Measurements from ENCODE around the gene FAM76B.
A peak's percentile ranks its signal among the peaks of the same experiment; 100 is the strongest.

The FAM76B gene

DNA sequence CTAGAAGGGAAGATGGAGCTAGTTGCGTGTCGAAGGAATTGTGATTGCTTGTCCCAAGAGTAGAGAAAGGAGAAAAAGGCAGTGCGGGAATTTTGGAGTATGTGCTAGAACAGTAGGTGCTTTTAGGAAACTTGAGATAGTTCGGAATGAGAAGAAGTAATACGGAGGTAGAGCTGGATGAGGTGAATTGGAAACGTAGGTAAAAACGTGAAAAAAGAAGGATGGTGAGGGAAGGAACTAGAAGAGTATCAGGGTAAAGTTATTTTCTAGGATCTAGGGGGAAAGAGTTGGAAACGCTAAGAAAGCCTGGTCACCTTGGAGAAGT, 2.1 kb upstream of the FAM76B start:
- DNase-seq, result no peak

DNA sequence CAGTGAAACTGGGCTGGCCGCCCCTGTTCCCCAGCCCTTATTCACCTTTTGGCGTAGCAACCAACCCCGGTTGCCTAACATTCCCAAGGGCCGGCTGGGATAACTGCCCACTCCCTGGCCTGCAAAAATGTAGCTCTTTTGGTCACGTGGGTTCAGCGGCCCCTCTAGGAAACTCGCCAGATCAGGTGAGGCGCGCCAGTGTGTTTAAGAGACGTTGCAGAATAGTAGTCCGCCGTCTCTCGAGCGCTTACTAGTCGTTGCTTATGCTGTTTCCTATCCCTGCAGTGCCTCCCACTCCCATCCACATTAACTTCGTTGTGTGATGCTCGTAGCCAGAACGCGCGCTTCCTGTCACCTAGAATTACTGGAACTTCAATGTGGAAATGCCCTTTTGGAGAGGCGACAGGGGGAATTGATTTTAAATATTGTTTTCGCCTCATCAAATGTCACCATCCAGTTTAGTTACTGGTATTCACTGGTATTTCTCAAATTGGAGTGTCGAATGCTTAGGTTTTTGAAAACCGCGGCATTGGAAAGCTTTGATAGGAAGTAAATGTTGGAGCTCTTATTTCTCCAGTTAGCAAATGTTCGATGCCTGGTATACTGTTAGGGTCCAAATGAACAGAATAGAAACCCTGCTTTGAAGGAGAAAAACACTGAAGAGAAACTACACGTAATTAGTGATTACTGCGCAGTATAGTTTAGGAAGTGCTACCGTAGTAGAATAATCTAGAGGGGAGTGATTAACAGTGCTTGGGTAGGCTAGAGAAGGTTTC, 1.5 kb upstream of the FAM76B start:
- peak; percentile 66 for DNase-seq

DNA sequence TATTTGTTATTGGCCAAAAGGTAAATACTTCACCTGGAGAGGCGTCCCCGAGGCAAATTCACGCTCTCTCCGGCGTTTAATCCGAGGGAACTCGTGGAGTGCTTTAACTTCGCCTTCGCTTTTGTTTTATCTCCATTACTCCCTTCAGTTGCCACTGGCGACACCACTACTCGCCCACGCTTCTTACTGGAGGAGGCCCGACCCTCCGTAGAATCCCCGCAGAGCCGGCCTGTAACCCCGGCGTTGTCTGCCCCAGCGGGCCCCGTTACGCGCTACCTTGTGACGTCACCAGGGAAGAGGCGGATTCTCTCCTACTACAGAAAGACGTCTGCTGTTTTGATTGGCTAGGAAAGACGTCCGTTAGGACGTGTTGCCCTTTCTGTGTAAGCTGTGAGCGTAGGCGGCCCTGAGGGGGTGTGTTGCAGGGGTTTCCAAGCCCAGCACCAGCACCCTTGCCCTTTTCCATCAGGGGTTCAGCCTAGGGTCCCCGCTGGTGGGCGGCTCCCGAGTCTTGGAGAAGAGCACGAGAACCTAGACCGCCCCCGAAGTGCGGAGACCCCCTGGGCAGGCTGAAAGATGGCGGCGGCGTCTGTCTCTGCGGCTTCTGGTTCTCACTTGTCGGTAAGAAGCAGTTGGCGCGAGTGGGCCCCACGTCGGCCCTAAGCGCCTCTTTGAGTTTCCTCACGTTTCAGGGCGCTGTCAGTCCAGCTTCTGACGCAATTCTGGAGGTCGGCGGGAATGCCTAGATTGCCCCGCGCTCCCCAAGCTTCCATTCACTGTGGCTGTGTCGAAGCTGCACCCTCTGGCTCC, 746 bp upstream of the FAM76B start, which contains the start of gene CEP57:
Gene CEP57, plus strand, starts transcription at position 376 of the 810 bp plus-strand sequence. Its CDS starts 201 bp downstream, at position 577.
- peak; percentile 96 for DNase-seq

DNA sequence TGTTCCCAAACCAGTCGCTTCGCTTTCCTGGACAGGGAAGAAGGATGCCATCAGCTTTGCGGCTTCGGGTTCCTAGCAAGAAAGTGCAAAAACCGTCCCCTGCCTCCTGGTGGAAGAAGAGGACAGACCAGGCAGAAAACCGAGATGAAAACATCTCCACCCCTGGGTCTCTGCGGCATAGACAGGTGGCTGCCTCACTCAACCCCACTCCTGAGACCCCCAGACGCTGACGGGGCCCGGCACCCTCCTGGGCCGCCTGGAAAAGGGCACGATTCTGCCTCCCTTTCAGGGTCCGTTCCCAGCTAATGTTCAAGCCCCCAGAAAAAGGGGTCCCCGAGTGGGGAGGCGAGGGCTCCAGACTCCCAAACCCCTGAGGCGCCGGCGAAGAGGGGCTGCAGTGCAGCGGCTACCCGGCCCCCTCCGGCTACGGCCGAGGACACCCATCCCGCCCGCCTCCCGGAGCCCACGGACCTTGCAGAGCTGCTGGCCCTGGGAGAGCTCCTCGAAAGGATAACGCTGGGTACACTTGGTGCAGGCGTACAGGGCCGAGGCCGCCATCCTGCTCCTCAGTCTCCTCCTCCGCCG, 569 bp downstream of the FAM76B start:
- DNase-seq, result peak; percentile 25

DNA sequence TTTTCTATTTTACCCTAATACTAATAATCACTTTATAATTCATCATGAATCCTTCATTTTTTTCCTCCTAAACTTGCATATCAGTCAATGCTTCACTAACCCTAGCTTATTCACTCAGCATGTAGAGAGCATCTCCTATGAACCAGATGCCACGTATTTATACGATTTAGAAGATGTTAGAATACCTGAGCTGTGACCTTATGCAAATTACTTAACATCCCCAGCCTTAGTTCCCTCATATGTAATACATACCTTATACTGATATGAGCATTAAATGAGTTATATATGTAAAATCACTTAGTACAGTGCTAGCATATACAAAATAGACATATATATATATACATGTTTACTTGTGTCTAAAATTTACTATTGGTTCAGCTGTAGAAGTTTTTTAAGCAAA, 9.0 kb downstream of the FAM76B start:
- DNase-seq, result no peak

DNA sequence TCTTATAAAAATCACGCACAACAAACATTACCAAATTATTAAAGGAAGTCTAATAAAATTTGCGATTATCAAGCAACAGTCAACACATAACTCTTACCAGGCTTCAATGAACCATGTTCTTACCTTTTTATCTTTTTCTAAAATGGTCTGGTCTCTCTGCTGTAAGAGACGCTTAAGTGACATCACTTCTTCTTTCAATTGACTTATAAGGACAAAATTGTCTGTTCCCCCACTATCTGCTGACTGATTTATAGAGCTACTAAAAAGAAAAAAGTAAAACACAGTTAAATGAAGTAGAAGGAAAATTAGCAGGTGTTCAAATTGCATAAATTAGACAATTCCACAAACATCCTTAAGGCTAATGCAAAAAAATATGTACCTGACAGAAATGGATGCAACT, 10.9 kb downstream of the FAM76B start:
- DNase-seq, result no peak

DNA sequence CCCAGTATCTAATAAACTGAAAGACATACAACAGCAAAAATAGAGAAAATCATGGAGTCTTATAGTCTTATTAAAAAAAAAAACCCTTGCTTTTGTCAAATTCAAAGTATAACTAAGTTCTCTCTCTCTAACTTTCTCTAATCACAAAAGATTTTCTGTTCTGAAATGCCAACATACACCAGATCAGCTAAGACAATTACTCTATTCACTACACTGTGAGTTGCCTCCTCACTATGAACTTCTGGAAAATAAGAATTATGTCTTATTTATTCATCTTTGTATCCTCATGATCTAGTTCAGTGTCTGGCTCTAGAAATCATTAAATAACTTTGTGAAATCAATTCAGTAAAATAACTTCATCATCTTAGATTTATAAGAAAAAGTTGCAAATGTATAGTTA, 12.7 kb downstream of the FAM76B start:
- no peak for DNase-seq

DNA sequence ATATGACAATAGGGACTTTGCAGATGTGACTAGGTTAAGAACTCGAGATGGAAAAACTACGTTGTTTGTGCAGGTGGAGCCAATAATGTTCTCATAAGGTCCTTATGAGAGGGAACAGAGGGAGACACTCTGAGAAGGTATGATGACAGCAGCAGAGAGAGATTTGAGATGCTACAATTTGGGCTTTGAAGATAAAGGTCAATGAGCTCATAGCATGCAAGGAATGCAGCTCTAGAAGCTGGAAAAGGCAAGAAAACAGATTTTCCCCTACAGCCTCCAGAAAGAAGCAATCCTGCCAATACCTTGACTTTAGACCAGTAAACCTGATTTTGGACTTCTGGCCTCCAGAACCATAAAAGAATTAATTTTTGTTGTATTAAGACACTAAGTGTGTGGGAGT, 21.1 kb downstream of the FAM76B start:
- no peak for DNase-seq

DNA sequence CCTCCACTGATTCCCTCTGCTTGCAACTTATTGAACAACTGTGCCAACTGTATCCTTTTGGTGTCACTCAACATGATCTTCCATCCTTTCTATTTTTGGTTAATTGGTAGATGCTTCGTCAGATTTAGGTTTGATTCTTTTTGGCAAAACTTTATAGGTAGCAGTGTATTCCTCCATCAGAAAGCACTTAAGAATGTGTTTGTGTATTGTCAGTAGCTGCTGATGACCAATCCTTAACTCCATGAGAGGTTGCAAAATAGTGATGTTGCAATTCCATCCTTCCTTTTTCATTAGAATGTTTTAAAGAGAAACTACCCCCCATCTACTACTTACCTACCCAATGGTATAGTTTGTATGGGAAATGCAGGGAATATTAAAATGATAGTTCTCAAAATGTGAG, 22.1 kb downstream of the FAM76B start:
- DNase-seq, result no peak

DNA sequence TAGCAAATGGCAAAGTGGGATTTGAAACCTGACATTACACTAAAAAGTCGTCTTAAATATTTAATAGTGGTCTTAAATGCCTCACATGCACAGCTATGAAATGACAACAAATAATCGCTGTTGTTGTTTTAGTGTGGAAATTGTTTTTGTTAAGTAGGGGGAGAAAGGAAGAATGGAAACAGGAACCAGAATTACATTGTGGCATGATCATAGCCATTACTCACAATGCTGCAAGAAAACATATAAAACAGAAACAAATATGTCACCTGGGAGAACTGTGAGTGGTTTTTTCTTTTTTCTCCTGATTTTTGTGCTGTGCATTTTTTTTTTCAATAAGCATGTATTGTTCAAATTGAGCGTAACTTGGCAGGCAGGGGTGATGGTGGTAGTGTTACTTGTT, 22.9 kb downstream of the FAM76B start:
- DNase-seq, result no peak

DNA sequence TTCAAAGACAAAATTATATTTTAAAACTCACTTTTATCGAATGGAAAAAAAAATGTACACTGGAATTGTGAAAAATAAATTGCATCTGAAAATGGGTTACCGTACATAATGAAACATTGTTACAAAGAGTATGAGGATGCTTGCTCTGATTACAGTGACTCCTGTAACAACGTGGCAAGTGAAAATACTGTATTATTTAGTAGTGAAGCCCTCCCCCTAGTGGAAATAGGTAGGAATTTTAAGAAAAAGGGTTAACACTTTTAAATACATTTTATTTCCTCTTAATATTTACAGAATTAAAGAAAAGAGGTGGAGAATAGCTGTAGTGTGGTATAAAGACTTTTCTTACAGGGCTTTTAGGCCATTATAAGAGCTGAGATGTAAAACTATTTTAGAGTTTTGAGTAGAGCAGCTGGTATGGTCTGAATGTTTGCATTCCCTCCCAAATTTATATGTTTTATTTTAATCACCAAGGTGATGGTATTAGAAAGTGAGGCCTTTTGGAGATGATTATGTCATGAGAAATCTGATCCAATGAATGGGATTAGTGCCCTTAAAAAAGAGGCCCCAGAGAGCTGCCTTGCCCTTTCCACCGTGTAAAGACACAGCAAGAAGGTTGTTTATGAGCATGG, 25.2 kb downstream of the FAM76B start:
- DNase-seq, result no peak

DNA sequence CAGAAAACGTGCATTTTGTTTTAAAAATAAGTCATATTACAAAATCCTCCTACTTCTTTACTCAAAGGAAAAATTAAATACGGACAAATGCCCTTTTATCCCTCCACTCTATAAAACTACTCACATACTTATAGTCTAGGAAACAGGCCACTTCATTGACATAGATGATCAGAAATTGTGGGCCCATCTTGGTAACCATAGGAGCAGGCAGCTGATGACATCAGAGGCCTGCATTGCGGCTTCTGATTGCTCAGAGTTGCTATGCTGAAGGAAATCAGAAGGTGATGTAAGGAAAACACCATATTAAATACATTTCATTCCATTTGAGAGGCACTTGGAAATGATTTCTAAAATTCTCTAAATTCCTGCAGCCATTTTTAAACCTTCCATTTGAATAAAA, 27.0 kb downstream of the FAM76B start:
- no peak for DNase-seq

DNA sequence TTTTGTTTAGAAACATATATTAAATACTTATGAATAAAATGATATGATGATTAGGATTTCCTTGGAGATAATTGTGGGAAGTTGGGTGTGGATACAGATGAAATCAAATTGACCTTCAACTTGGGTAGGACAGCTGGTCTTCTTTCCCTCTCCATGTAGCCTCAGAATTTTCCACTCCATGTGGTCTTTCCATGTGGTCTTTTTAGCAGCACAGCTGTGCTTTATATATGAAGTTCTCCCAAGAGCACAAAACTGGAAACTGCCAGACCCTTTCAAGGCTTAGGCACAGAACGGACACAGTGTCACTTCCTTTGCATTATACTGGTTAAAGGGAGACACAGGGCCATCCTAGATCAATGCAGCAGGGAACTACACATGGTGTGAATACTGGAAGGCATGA, 28.6 kb downstream of the FAM76B start:
- no peak for DNase-seq

DNA sequence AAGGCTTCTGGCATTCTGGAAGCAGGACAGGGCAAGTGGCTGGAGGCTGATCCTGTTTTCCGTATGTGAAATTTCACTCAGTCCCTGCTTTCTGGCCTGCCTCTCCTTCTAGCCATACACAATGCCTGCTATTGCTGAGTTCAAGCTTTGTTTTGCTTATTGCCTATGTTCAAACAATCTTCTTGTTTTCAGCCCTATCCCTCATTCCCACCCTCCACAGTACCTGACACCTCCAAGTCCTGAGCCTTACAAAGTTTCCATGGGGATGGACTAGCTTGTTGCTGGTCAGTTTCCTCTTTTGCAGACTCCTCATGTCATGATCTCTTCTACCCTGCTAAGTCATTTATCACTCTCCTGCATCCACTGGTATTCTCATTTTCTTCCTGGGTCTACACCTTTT, 38.1 kb downstream of the FAM76B start:
- no peak for DNase-seq

DNA sequence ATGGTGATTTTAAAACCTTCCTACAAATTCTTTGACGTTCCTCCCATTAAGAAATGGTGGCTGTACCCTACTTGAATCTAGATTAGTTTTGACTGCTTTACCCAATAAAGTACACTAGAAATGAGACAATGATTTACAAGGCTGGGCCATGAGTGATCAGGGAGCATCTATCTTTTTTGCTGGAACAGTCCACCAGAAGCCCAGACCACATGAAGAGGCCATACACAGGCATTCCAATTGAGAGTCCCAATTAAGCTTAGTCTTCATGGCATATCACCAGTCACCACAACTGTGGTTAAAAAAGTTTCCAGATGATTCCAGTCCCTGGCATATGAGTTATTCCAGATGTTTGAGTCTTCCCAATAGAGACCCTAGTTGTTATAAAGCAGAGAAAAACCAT, 39.5 kb downstream of the FAM76B start:
- no peak for DNase-seq

DNA sequence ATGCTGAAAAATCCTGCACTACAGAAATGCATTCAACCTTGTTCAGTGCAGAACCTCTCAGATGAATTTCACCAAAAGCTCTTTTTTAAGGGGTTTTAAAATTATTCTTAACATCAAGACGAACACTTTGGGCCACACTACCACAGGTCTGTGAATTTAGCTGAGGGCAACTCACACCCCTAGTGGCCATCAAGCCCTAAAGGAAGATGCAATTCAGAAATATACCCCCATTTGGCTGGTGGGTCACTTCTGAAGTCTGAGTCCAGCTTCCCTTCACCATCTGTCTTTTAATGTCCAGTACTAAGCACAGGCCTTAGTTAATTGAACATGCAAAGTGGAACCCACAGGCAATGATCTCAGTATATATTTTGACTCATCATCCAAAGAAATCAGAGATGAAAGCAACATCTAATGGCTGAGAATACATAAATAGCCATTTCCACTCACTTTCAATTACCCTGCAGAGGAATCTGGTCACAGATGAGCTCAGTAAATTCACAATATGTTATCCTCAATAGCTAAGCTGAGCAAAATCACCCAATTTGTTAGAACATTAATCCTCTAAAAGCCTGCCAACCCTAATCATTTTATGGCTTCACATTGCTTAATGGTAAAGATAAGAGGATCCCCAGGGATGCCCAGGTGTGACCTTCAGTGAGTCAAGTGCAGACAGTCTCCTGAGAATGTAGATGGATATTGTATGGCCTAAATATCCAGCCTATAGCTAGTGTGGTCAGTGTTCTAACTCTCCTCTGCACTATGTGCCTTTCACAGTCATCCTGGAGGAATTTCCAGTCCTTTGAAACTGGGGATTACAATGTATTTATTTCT, 50.3 kb downstream of the FAM76B start:
- DNase-seq, result no peak

DNA sequence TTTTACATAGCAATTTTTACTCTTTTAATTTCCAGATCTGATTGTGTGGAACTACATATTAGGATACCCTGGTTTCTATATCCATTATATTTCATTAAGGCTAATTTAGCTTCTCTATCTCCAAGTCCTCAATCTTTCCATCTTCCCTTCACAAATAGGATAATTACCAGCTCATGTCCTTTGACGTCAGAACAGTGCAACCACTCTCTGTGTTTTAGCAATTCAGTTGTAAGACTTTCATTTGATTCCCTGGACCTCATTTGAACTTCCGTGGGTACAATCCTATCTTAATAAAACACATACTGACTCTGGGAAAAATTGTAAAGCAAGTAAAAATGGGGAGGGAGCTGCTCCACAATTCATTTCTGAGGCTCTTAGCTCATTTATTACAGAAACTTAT, 52.8 kb downstream of the FAM76B start:
- no peak for DNase-seq

DNA sequence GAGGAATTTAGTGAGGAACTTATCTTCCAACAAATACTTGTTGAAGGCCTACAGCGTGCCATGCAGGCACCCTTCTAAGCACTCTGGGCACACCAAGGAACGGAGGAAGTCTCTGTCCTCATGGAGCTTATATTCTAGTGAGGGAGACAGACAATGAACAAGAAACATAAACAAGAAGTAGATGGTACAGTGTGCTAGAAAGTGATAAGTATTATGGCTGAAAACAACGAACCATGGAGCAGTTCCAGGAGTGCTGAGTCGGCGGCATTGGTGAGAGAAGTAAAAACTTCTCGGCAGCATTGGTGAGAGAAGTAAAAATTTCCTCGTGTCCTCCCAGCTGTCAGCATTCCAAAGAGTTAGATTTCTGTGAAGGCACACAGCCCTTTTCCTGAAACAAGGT, 53.2 kb downstream of the FAM76B start:
- no peak for DNase-seq

DNA sequence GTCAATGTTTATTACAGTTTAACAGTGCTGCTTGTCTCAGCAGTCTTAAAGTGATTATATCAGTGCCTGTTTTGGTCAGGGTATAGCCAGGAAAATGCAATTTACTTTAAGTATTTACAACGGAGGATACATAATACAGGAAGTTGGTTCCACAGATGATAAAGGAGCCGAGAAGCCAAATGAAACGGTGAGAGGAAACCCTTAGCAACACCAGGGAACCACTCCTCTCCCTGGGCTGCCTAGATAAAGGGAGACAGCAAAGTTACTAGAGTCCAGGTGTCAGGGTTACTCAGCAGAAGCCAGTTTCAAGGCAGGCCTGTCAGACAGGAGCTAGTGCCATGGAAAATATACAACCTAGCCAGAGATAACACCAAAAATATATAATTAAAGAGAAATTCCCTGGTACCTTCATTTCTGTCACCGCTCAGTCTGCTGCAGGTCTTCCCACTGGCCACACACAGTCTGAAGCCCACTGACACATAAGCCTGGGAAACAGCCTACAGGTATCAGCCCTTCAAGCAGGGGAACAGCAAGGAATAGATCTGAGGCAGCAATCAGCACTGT, 55.5 kb downstream of the FAM76B start:
- DNase-seq, result no peak

DNA sequence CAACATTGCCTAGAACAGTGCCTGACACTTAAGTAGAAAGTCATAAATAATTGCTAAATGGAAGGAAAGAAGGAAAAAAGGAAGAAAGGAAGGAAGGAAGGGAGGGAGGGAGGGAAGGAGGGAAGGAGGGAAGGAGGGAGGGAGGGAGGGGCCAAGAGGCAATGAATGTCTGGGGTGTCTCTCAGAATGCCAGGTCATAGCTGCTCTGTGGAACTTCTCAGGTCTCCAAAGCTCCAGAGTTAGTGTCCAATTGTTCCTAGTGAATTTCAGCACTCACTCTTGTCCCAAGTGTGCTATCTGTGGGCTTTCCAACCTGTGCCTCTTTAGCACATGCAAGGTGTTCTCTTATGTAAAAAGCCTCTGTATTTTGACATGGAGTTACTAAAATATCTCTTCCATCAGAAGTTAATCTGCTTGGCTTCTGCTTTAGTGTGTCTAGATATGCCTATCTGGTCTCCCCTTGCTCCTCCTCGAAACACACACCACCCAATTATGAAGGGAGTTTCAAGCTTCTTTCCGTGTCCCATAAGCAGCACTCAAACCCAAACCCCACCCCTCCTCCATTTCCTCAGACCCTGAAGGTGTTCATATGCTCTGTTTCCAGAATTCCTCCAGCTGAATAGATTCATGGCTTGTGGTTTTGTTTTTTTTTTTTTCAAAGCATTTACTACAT, 56.5 kb downstream of the FAM76B start:
- no peak for DNase-seq

DNA sequence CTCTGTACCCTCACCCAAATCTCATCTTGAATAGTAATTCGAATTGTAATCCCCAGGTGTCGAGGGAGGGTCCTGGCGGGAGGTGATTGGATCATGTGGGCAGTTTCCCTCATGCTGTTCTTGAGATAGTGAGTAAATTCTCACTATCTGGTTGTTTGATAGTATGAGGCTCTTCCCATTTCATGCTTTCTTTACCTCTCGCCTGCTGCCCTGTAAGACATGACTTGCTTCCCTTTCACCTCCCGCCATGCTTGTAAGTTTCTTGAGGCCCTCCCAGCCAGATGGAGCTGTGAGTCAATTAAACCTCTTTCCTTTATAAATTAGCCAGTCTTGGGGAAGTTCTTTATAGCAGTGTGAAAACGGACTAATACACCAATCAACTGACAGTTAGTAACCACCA, 60.1 kb downstream of the FAM76B start:
- DNase-seq, result no peak

DNA sequence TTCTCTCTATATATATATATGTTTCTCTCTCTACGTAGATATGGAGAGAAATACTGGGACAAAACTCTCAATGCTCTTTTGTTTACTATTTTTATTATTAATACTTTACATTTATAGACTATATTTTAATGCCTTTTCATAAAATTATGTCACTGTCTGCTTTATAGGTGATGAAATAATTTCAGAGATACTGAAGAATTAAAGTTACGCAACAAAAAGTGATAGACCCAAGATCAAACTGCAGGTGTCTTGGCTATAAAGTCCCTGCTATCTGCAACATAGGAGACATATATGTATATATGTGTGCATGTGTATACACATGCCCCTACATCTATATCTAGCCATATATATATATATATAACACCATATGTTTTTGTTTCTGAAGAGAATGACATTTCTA, 60.8 kb downstream of the FAM76B start:
- no peak for DNase-seq
